Immature natural killer cell (primary cell): Measurements from ENCODE around the gene DUSP22. TPM values are rescaled to one million over a fixed set of nuclear protein-coding genes. Genes with fewer than 3 reads are reported as not detected.
"Not testable (repeated sequence)": the region's sequence is repeated elsewhere in the genome, so short reads cannot be mapped to it uniquely, and the experiment has no call there.

Source experiments
- DNase-seq, 3 donors: peaks; one replicate each; pipeline ENCODE4 v3.0.0; 2022; ENCODE audit warnings: mixed read lengths in 1 of 3
- H3K27ac Mint-ChIP-seq, 6 donors: one replicate each; pipeline ENCODE4 v1.8.0; 2020; ENCODE audit warnings: mixed read lengths in 6 of 6, mild to moderate bottlenecking in 5 of 6, inconsistent platforms in 4 of 6, moderate library complexity in 3 of 6
- H3K27me3 Mint-ChIP-seq, 3 donors: one replicate each; pipeline ENCODE4 v1.8.0; 2020 to 2021; ENCODE audit warnings: low read depth in 3 of 3, mild to moderate bottlenecking in 3 of 3, mixed read lengths in 3 of 3, moderate library complexity in 3 of 3, inconsistent platforms in 1 of 3
- H3K36me3 Mint-ChIP-seq, 3 donors: one replicate each; pipeline ENCODE4 v1.8.0; 2020; ENCODE audit warnings: mixed read lengths in 3 of 3, inconsistent platforms in 2 of 3, mild to moderate bottlenecking in 2 of 3
- H3K4me1 Mint-ChIP-seq, 2 donors: one replicate each; pipeline ENCODE4 v1.8.0; 2020; ENCODE audit warnings: inconsistent platforms in 2 of 2, mild to moderate bottlenecking in 2 of 2, mixed read lengths in 2 of 2, moderate library complexity in 1 of 2
- H3K4me3 Mint-ChIP-seq, 5 donors: one replicate each; pipeline ENCODE4 v1.8.0; 2020; ENCODE audit warnings: mild to moderate bottlenecking in 5 of 5, mixed read lengths in 5 of 5, inconsistent platforms in 3 of 5, moderate library complexity in 3 of 5
- H3K9me3 Mint-ChIP-seq, 6 donors: one replicate each; pipeline ENCODE4 v1.8.0; 2020; ENCODE audit warnings: mild to moderate bottlenecking in 6 of 6, mixed read lengths in 6 of 6, inconsistent platforms in 4 of 6, moderate library complexity in 3 of 6
- polyA plus RNA-seq, 3 donors: library from polyadenylated mRNA; unstranded; fragments of 300-500 nt; fragmentation: Illumina TruSeq; gene quantifications; one replicate each; pipeline ENCODE4 v1.2.3, GENCODE V29; 2021

DUSP22 gene
- polyA plus RNA-seq, 3 donors from 2014 or later: 55.0 to 80.1 (median 65.3) TPM

- H3K4me3 Mint-ChIP-seq: no peak overlapping the region
- peaks cover 0 to 3% (median 0%) of the 10 kb centered on the region in 6 donors for H3K9me3 Mint-ChIP-seq
- H3K36me3 Mint-ChIP-seq: peaks cover 0 to 4% (median 0%) of the 10 kb centered on the region in 3 donors
- no peak overlapping the region for H3K27ac Mint-ChIP-seq
- peaks cover 12 to 13% of the 10 kb centered on the region in 2 donors for H3K4me1 Mint-ChIP-seq
- DNase-seq: no peak
- H3K27me3 Mint-ChIP-seq: peaks cover 0 to 2% (median 0%) of the 10 kb centered on the region in 3 donors
These were observed 30.1 kb downstream of the DUSP22 start for GRCh38 chr6:322259-322930.

- H3K36me3 Mint-ChIP-seq: peaks cover 0 to 4% (median 0%) of the 10 kb centered on the region in 3 donors
- no peak for DNase-seq
- H3K27ac Mint-ChIP-seq: peak overlapping the region in 2 of 6 donors; percentile 3 to 27
- peaks cover 0 to 4% (median 0%) of the 10 kb centered on the region in 6 donors for H3K9me3 Mint-ChIP-seq
- H3K4me3 Mint-ChIP-seq: no peak overlapping the region
- H3K4me1 Mint-ChIP-seq: peaks cover 7 to 10% of the 10 kb centered on the region in 2 donors
- peaks cover 0 to 2% (median 0%) of the 10 kb centered on the region in 3 donors for H3K27me3 Mint-ChIP-seq
These were observed 30.8 kb downstream of the DUSP22 start for GRCh38 chr6:322940-323729.

GRCh38 chr6:323730-324088, 31.4 kb downstream of the DUSP22 start:
- H3K9me3 Mint-ChIP-seq: peaks cover 0 to 4% (median 0%) of the 10 kb centered on the region in 6 donors
- DNase-seq: no peak

GRCh38 chr6:324116-324728, 31.9 kb downstream of the DUSP22 start:
- peaks cover 0 to 4% (median 0%) of the 10 kb centered on the region in 3 donors for H3K36me3 Mint-ChIP-seq
- peaks cover 0 to 4% (median 0%) of the 10 kb centered on the region in 6 donors for H3K9me3 Mint-ChIP-seq
- H3K27me3 Mint-ChIP-seq: peaks cover 0 to 2% (median 0%) of the 10 kb centered on the region in 3 donors
- no peak overlapping the region for H3K27ac Mint-ChIP-seq
- H3K4me3 Mint-ChIP-seq: no peak overlapping the region
- no peak for DNase-seq
- H3K4me1 Mint-ChIP-seq: peaks cover 5 to 7% of the 10 kb centered on the region in 2 donors

More at GRCh38 chr6:323730-324088, 31.4 kb downstream of the DUSP22 start:
- Mint-ChIP-seq H3K4me3 (no peak overlapping the region), H3K36me3 (peaks cover 0 to 4% (median 0%) of the 10 kb centered on the region in 3 donors), H3K4me1 (peaks cover 6 to 7% of the 10 kb centered on the region in 2 donors), H3K27me3 (peaks cover 0 to 2% (median 0%) of the 10 kb centered on the region in 3 donors), H3K27ac (peak overlapping the region in 1 of 6 donors; percentile 27)

GRCh38 chr6:324729-325125, 32.4 kb downstream of the DUSP22 start:
- Mint-ChIP-seq H3K27ac (no peak overlapping the region), H3K27me3 (peaks cover 0 to 2% (median 0%) of the 10 kb centered on the region in 3 donors), H3K4me3 (no peak overlapping the region), H3K9me3 (peaks cover 0 to 4% (median 0%) of the 10 kb centered on the region in 6 donors), H3K4me1 (peaks cover 5 to 7% of the 10 kb centered on the region in 2 donors), H3K36me3 (peaks cover 0 to 4% (median 0%) of the 10 kb centered on the region in 3 donors)
- DNase-seq: no peak

GRCh38 chr6:325161-325860, 33.0 kb downstream of the DUSP22 start:
- H3K27ac Mint-ChIP-seq, H3K4me3 Mint-ChIP-seq, H3K27me3 Mint-ChIP-seq: not testable (repeated sequence)

GRCh38 chr6:326066-326465, 33.8 kb downstream of the DUSP22 start:
- H3K36me3 Mint-ChIP-seq, H3K4me1 Mint-ChIP-seq, H3K27me3 Mint-ChIP-seq, H3K4me3 Mint-ChIP-seq, H3K27ac Mint-ChIP-seq, H3K9me3 Mint-ChIP-seq, DNase-seq: not testable (repeated sequence)

More at GRCh38 chr6:325161-325860, 33.0 kb downstream of the DUSP22 start:
- H3K9me3 Mint-ChIP-seq, DNase-seq, H3K36me3 Mint-ChIP-seq, H3K4me1 Mint-ChIP-seq: not testable (repeated sequence)

- no peak overlapping the region for H3K4me3 Mint-ChIP-seq
- peaks cover 0 to 2% (median 0%) of the 10 kb centered on the region in 3 donors for H3K27me3 Mint-ChIP-seq
- H3K36me3 Mint-ChIP-seq: peaks cover 0 to 4% (median 0%) of the 10 kb centered on the region in 3 donors
- H3K4me1 Mint-ChIP-seq: peaks cover 5 to 7% of the 10 kb centered on the region in 2 donors
- no peak for DNase-seq
- peaks cover 0 to 4% (median 0%) of the 10 kb centered on the region in 6 donors for H3K9me3 Mint-ChIP-seq
- H3K27ac Mint-ChIP-seq: peak overlapping the region in 1 of 6 donors; percentile 74
These were observed 34.7 kb downstream of the DUSP22 start for GRCh38 chr6:326896-327537.

GRCh38 chr6:327538-328116, 35.3 kb downstream of the DUSP22 start:
- H3K27me3 Mint-ChIP-seq: peaks cover 0 to 2% (median 0%) of the 10 kb centered on the region in 3 donors
- DNase-seq: no peak
- no peak overlapping the region for H3K4me3 Mint-ChIP-seq
- H3K9me3 Mint-ChIP-seq: peaks cover 0 to 4% (median 0%) of the 10 kb centered on the region in 6 donors
- H3K36me3 Mint-ChIP-seq: peaks cover 0 to 4% (median 0%) of the 10 kb centered on the region in 3 donors
- peaks cover 5 to 7% of the 10 kb centered on the region in 2 donors for H3K4me1 Mint-ChIP-seq
- peak overlapping the region in 2 of 6 donors; percentile 50 to 74 for H3K27ac Mint-ChIP-seq

GRCh38 chr6:328136-328670, 35.9 kb downstream of the DUSP22 start:
- Mint-ChIP-seq H3K36me3 (peaks cover 0 to 4% (median 0%) of the 10 kb centered on the region in 3 donors), H3K27me3 (peaks cover 0 to 2% (median 0%) of the 10 kb centered on the region in 3 donors), H3K4me3 (no peak overlapping the region), H3K9me3 (peaks cover 0 to 4% (median 0%) of the 10 kb centered on the region in 6 donors), H3K27ac (no peak overlapping the region), H3K4me1 (peaks cover 5 to 7% of the 10 kb centered on the region in 2 donors)
- DNase-seq: no peak

- Mint-ChIP-seq H3K27ac (no peak overlapping the region), H3K27me3 (peaks cover 0 to 2% (median 0%) of the 10 kb centered on the region in 3 donors), H3K4me3 (no peak overlapping the region), H3K4me1 (peaks cover 5 to 7% of the 10 kb centered on the region in 2 donors), H3K36me3 (peaks cover 0 to 4% (median 0%) of the 10 kb centered on the region in 3 donors), H3K9me3 (peaks cover 0 to 4% (median 0%) of the 10 kb centered on the region in 6 donors)
- no peak for DNase-seq
These were observed 36.6 kb downstream of the DUSP22 start for GRCh38 chr6:328924-329323.
